Heart left ventricle (tissue), 13 donors: Measurements from ENCODE around the gene MYBPHL.
A peak's percentile ranks its signal among the peaks of the same experiment; 100 is the strongest.

Experiments used
- CTCF ChIP-seq, 12 donors: fragments of 200-600 bp; sonication (generic) in 4 of 12; IDR thresholded peaks; one replicate each; pipeline versions ENCODE4 v1.5.0 to v1.8.0; 2018 to 2022; ENCODE audit warnings: antibody characterized with exemption in 12 of 12, mild to moderate bottlenecking in 5 of 12
- POLR2A ChIP-seq, 2 donors: fragments of 450-650 bp; IDR thresholded peaks; one replicate each; pipeline ENCODE4 v1.6.1; 2017; ENCODE audit warnings: antibody characterized with exemption in 2 of 2, mild to moderate bottlenecking in 2 of 2, moderate library complexity in 2 of 2
- donor health status: ischemic (EF 13 %, LVEDD 7.1; RV severe dilation, severe dysfunction).
- donor health status: DM: no; HTN: yes; CAD: no.
- donor health status: DM: no; HTN: no; CAD: no.
- donor health status: ischemic (EF 25% LVEDD 6.9; RV normal size, moderate dysfunction).
- donor health status: ischemic (EF 25% LVEDD 5.7; RV mildly dilated, moderate dysfunction).
- donor health status: ischemic (EF 35%, LVEDD 5.7; RV mildly dilated, moderate dysfunction).
- donor health status: nonischemic (EF 11% LVEDD 7.7; RV severe dilation, severe dysfunction).
- donor health status: DM: yes; HTN: yes; CAD: no.
- donor health status: PGD.
- donor health status: ischemic (EF 29% LVEDD 5.4; RV normal size, mild dysfunction).
- donor health status: nonischemic (EF 23%, LVEDD 6.1; RV moderate dilation, normal function).

- TF ChIP-seq CTCF (IDR thresholded peaks at IDR 0.05) (peak; percentile 79 to 93 (median 88)), POLR2A (IDR thresholded peaks at IDR 0.05) (no peak)
Observed at GRCh38 chr1:109277434-109278204, 29.2 kb downstream of the MYBPHL start.
